ENCODE measurements around the gene PTPRE.

DNA sequence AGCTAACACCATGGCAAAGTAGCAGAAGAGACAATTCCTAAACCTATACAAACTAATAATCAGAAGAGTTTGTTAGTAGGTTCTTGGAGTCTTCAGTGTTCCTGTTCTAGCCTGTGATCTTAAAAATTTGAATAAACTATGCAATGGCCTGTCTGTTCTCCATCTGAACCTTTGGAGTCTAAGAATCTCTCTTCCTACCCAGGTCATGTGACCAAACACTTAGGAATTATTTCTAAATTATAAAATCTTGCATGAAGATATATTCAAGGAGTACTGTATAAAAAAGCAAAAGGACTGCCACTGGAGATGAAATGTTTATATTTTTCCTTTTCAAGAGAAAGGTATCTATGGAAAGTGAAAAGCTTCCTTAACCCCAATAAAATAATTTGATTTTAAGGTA is 216.9 kb downstream of the PTPRE start:
- TF ChIP-seq POLR2AphosphoS5 (IDR thresholded peaks at IDR 0.05) (no peak), POLR2A (IDR thresholded peaks at IDR 0.05) (no peak)
